AG09309 (cell line): Measurements from ENCODE around the gene SMG6.

ENCODE experiments used
- DNase-seq: peaks from one replicate; pipeline ENCODE4 v3.0.0-alpha.2; 2010; ENCODE audit warnings: low read depth
- H3K4me3 ChIP-seq: 2 replicates; pipeline ENCODE4 v1.5.1; 2011; ENCODE audit warnings: mild to moderate bottlenecking, low read depth, low read length, moderate library complexity; ENCODE audit not compliant: control insufficient read depth
- CTCF ChIP-seq: IDR thresholded peaks from 2 replicates; pipeline ENCODE4 v1.5.1; 2011; ENCODE audit warnings: mild to moderate bottlenecking, low read depth, low read length, inconsistent platforms; ENCODE audit not compliant: insufficient read depth, control insufficient read depth; ENCODE audit errors: missing control alignments

SMG6 gene

GRCh38 chr17:2092253-2092652, 211.3 kb downstream of the SMG6 start:
- no peak overlapping the region for H3K4me3 ChIP-seq
- no peak for TF ChIP-seq CTCF
- DNase-seq = no peak

DNA sequence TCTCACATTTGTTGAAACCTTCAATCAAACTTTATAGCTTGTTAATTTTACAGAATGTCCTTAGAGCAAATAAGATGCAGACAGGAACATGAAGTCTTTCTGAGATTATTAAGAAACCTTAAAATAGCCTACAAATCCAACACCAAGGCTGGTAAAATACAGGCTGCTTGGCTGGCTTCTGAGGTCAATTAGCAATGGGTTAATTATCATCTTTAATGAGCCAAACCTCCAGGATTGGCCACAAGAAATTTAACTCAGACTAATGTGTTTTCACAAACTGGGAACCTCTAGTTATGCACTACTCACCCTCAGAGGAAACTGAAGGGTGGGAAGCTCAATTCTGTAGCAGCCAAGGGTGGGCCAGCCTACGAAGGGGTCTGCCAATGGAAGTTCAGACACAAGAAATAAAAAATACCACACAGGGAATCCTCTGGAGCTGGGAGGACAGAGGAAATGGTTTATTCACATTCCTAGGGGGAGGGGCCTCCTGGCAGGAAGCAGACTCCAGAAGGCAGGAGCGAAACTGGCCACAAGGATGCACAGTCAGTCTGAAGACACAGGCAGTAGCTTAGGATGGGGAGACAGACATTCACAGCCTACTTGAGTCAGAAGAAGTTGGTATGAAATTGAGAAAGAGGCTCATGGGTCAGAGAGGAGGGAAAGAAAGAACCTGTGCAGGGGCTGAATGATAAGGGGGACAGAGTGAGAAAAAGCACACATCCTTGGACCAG, 212.6 kb downstream of the SMG6 start:
- peak; percentile 89 for DNase-seq
- no peak overlapping the region for H3K4me3 ChIP-seq
- TF ChIP-seq CTCF = peak; percentile 62

DNA sequence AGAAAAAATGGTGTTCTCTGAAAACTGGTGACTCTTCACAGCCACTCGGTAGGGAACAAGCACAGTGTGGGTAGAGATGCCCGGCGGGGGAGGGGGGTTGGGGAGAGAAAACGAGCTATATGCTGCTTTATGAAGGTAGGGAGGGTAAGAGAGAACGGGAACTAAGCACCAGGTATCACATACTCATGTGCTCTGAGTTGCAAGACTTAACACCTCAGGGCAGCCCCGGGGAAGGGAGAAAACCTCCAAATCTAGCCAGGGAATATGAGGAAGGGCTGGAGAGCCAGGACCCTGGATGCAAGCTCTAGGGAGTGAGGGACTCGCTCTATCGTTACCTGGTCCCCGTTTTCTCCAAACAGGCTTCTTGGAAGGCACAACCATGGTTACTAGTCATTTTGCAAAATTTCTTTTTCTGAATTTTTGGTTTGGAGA, 213.4 kb downstream of the SMG6 start:
- no peak for TF ChIP-seq CTCF
- DNase-seq = no peak
- H3K4me3 ChIP-seq = peak overlapping the region; percentile 12

- peak overlapping the region; percentile 38 for H3K4me3 ChIP-seq
- no peak for TF ChIP-seq CTCF
- no peak for DNase-seq
Measured at GRCh38 chr17:2089021-2089422, 214.6 kb downstream of the SMG6 start.

DNA sequence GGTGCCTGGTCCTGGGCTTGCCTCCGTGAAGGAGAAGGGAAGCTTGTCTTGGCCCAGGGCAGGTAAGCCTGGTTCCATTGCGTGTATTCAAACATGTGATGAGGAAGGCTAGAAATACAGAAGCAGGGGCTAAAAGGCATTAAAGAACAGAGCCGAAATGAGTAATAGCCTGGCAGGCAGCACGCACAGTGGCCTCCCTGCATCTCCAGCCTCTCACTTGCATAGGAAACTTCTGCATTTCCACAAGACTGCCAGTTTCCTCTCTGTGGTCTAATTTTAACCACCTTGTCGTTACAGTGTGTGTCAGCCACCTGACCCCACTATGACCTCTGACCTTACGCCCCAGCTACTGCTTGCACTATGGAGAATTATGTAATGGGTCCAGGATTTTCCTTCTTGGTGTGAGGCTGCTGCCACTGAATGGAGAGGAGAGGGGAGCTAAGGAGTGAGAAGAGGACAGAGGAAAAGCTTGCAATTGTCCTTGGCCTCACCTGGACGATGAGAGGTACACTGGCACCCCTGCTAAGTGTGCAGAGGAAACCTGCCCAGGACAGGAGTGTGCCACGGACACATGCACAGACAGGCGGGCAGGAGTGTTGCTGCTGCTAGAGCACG, 215.9 kb downstream of the SMG6 start:
- TF ChIP-seq CTCF = no peak
- no peak overlapping the region for H3K4me3 ChIP-seq
- no peak for DNase-seq

- no peak overlapping the region for H3K4me3 ChIP-seq
- no peak for DNase-seq
- no peak for TF ChIP-seq CTCF
Measured at GRCh38 chr17:2086306-2086705, 217.3 kb downstream of the SMG6 start.
